HG02852 (cell line): ENCODE data around the gene DNER.
"Not testable (repeated sequence)": the region's sequence is repeated elsewhere in the genome, so short reads cannot be mapped to it uniquely, and the experiment has no call there.

Source experiments
- ATAC-seq: cut with Tn5 transposase; IDR thresholded peaks from one replicate; pipeline ENCODE4 v1.9.1; 2021; ENCODE audit warnings: mild to moderate bottlenecking, moderate library complexity; ENCODE audit not compliant: unreplicated experiment

The DNER gene

DNA sequence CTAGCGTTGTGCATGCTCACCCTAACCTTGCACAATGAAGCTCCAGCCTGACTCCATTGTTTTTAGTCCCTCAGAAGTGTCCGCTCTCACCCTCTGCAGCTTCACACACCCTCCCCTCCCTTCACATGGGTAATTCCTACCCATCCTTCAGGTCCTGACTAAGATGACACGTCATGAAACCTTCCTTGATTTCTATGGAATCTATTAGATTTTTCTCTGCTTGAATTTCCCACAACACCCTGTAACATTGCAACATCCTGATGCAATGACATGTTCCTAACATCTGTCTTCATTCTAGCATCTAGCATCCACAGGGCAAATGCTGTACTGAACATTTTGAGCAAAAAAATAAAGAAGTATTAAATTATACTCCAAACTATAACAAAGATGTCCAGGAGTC, 366.2 kb downstream of the DNER start:
- ATAC-seq = no peak

DNA sequence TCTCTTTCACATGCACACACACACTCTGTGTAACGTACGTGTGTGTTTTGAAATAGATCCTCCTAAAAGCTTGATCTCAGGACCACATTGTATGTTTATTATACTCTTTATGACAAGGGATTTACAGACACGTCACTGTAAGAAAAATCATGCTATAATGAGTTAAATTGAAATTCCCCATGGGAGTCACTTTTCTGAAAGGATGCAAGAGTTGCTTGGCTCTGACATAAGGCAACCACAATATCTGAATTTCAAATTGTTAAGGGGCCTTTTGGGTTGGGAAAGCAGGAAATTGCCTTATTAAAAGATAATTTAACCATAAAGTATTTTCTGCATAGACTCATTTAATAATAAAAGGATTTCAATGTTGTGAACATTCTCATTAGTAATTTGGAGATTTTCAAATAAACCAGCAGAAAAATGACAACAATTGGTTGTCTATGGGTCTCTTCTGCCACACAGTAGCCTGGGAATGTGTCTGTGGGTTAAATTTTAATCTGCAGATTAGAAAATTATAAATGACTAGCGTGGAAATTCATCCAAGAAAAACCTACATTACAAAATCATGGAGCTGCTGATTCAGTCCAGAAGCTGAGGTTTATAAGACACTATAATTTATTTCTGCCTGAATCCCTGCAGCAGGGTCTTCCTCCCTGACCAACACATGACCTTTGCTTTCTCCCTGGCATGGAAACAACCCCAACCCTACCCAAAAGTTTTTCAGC, 367.4 kb downstream of the DNER start:
- ATAC-seq = no peak

DNA sequence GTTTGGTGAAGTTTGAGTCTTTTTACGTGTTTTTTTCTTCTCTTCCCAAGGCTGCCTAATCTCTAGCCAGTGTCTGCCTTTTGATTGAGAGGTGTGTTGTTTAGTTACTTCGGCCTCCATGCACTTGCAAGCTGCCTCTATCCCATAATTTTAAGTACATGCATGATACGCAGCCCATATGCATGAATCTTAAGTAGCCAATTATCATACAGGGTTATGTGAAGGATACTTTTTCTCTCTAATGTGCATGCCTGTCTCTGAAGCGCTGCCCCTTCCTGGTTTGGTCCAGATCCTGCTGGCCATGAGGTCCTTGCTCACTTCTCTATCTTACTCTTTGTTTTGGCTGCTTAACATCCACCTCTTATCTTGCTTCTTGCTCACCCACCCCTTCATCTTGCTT, 369.4 kb downstream of the DNER start:
- no peak for ATAC-seq

DNA sequence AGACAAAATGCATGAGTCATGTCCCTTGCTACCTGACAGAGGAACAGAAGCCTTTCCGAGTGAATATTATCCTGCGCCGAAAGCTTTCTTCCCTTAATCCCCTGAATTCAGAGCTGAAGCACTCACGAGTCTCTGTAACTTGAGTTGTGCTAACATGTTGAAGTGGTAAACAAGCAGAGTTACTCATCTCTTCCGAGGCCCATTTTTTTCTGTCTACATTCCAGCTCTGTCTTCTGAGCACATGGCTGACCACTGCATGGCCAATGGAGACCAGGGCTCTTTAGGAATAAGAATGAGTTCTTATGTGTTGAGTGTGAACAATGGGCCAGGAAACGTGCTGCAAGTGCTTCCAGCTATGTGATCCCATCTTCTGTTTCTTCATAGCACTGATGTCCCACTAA, 370.2 kb downstream of the DNER start:
- no peak for ATAC-seq

DNA sequence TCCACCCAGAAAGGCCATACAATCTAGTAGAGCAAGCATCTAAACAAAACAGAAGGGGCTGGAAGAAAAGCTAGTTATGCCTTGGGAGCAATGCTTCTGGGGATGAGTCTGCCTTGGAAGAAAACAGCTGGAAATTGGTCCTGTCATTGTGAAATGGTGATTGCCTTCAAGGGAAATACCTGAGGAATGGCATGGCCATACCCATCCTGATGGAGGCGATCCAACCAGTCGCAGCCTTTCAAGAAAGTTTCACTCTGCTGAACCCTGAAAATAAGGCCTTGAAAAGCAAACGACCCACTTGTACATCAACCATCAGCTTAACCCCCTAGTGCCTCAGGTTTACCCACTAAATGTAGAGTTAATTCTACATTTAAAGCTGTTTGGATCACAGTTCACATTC, 370.7 kb downstream of the DNER start:
- ATAC-seq = no peak

DNA sequence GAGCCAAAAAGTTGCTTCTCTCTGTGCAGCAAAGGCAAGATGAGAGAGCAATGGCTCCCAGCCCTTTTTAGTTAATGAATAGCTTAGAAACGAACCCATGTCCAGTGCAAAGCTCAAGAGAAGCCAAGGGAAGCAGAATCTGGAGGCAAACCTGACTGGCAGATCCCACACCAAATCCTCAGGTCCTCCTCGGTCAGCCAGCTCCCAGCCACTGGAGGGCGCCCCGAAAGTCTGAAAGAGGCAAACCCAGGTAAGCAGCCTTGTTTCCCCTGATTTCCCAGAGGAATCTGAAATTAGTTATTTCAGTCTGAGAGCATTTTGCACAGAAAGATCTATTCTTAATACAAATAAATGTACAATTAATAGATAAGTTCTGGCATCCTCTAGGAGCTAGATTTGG, 372.0 kb downstream of the DNER start:
- no peak for ATAC-seq

DNA sequence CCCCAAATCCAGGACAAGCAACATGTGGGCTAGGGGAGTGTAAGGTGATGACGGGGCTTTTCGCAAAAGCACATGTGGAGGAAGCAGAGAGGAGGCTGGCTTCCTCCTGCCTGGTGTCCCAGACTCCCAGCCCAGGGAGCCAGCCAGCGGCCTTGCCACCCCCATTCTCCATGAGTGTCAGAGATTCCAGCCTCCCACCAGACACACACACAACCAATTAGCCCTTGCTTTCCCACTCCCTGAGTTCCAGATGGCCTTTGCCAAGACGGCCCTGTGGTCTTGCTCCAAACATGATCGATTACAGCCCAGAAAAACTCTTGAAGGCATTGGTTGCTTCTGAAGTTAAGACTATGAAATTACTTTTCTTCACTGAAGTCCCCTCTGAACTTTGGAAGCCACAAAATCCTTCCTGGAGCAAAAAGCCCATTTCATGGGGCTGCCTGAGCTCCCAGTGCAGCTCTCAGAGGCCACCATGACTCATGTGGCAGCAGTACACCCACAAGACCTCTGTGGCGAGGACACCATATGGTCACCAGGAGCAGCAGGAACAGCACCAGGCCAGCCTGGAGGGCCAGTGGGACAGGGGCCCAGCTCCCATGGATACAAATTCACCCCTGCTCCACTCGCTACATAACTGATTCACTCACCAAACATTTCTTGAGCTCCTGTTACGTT, 374.1 kb downstream of the DNER start:
- no peak for ATAC-seq

DNA sequence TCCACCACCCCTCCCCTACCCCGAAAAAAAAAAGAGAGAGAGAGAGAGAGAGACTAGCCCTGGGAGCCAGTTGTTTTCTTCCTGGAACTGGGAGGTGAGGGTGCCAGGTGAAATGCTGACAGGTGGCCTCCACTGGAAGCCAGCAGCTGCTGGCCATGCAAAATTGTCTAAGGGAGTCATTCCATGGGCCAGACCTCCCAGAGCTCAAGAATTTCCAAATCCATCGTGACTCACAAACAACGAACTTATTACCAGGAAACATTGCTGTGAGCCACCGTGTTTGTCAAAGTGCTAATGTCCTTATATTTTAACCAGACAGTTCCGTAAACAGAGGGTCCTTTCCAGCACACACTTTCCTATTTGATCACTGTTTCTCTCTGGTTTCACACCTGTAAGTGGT, 374.7 kb downstream of the DNER start:
- ATAC-seq = no peak

DNA sequence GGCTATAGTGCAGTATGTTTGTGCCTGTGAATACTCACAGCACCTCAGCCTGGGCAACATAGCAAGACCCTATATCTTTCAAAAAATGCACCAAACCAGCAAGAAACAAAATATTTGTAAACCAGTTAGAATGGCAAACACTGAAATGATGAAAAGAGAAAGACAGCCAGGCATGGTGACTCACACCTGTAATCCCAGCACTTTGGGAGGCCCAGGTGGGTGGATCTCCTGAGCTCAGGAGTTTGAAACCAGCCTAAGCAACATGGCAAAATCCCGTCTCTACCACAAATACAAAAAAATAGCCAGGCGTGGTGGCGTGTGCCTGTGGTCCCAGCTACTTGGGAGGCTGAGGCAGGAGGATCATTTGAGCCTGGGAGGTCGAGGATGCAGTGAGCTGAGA, 375.2 kb downstream of the DNER start:
- ATAC-seq = not testable (repeated sequence)

DNA sequence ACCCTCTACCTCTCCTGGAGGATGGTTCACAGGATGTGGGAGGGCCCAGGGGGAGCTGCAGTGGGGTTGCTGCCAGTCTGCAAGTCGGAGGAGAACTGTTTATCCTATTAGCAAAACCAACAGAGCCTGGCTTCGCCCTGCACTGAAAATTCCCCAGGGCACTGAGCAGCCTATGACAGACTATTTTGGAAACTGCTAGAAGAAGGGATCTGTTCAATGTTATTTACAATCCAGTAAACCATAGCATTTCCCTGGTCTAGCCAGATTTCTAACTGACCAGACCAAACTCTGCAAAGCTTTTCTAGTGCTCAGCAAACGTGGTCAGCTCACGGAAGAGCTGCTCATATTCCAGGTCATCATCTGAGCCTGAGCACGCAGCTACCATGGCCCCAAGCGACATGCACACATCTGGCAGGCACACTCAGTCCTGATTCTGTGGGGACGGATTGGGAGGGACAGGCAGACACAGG, 378.4 kb downstream of the DNER start:
- no peak for ATAC-seq

DNA sequence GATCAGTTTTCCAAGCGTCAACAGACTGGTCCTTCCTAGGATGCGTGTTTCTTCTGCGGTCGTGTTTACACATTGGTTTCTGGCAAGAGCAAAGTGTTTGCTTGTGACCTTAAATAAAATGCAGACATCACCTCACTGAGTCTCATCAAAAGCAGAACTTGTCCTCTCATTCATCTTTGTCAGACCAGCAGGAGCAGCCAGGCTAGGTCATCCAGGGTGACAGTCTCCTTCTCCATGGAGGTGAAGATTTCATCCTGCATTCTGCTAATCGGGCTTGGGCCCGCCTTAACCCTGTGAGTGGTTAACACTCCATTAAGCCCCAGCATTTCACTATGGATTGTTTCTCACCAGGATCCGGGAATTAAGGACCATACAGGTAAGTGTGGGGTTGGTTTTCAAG, 379.0 kb downstream of the DNER start:
- ATAC-seq = no peak

DNA sequence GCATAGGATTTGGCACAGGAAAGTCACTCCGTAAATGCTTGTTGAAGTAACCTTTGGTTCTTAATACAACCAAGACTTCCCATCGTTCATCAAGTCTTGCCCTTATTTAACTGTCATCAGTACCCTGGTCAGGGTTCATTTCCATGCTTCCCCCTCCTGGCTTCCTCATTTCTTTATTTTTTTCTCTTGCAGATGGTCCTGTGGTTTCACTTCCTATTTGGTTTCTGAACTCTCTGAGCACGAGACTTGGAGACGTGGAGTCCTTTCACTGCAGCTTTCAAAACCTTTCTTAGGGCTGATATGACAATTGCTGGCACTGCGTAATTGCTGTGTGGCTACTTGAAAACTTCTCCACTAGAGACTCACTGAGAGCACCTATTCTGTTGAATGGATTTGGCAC, 383.4 kb downstream of the DNER start:
- ATAC-seq = no peak

DNA sequence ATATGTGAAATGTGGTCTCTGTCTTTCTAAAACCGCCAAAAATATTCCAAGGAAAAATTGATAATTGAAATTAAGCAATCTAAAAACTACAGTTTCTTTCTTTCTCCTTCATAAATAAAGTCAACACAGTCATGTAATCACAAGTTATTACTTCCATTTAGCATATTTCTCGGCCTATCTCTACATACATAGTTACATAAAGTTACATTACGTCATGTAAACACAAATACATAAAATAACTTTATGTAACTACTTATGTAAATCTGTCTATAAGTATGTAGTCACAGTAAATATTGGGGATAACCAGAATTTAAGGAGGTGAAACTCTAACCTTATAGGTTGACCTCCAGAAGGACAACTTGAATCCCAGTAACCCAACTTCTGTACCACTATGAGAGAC, 394.8 kb downstream of the DNER start:
- ATAC-seq = no peak

DNA sequence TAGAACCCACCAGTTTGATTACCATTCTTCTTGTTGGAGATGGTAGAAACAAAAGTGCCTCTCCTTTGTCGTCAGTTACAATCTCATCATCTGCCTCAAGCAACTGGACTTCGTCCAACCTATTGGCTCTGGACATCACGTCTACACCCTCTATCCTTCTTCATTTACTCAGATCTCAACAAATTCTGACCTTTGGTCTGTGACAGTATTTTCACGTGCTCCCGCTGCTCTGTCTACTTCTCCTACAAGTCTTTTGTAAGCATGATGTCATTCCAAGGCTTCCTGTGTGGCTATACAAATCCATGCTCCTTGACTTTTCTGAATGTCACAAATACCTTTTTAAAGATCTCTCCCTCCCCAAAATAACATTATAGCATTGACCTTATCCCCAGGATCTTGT, 400.2 kb downstream of the DNER start:
- ATAC-seq = no peak

DNA sequence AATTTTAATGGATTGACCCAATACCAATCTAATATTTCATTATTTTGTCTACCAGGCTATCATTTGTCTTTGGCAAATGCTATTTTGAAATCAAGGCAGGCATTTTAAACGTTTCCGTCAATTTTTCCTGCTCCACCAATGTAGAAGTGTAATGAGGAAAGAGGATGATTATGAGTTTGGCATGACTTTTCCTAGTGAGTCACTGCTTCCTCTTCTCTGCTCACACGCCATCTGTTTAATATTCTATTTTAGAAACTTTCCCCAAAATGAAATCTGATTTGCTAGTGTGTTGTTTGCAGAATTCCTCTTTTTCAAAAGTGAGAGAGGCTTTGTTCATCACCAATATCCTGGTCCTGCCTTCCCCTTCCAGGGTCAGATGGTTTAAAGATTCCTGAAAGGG, 400.8 kb downstream of the DNER start:
- ATAC-seq = no peak
